ENCODE results near the gene PARK7.

- TF ChIP-seq POLR2A (IDR thresholded peaks at IDR 0.05) = no peak
- no peak for TF ChIP-seq CTCF (IDR thresholded peaks at IDR 0.05)
Measured at GRCh38 chr1:7967651-7968050, 6.1 kb downstream of the PARK7 start.

Measured in right lobe of liver (tissue), 4 donors.